ENCODE results near the gene ADCY9. TPM values are rescaled to one million over a fixed set of nuclear protein-coding genes. Genes with fewer than 3 reads are reported as not detected.
A peak's percentile ranks its signal among the peaks of the same experiment; 100 is the strongest.

The ADCY9 gene
- total RNA-seq, 1 donor from 2014 or later, result 49.6 TPM

GRCh38 chr16:4002121-4002520, 114.1 kb downstream of the ADCY9 start:
- H3K9me3 ChIP-seq, result no peaks in the 10 kb centered on the region
- H3K4me3 ChIP-seq, result no peak overlapping the region
- no peaks in the 10 kb centered on the region for H3K27me3 ChIP-seq
- no peak overlapping the region for H3K27ac ChIP-seq
- no peak for TF ChIP-seq CTCF (IDR thresholded peaks at IDR 0.05)
- H3K4me1 ChIP-seq, result peaks cover 5% of the 10 kb centered on the region
- no peak for DNase-seq
- H3K36me3 ChIP-seq, result peaks cover 10% of the 10 kb centered on the region
- no peak for ATAC-seq
- intact Hi-C loops (cut with DNase I), result no loop called here

GRCh38 chr16:3999479-4000325, 116.5 kb downstream of the ADCY9 start:
- Histone ChIP-seq H3K36me3 (peaks cover 5% of the 10 kb centered on the region), H3K27me3 (no peaks in the 10 kb centered on the region), H3K9me3 (no peaks in the 10 kb centered on the region), H3K4me1 (peaks cover 5% of the 10 kb centered on the region), H3K4me3 (no peak overlapping the region), H3K27ac (peak overlapping the region; percentile 55)
- no peak for TF ChIP-seq CTCF (IDR thresholded peaks at IDR 0.05)
- DNase-seq (no peak), ATAC-seq (peak; percentile 34)
- intact Hi-C loops (cut with DNase I), result no loop called here

GRCh38 chr16:3998793-3999478, 117.3 kb downstream of the ADCY9 start:
- no peak for DNase-seq

GRCh38 chr16:3997231-3997841, 118.9 kb downstream of the ADCY9 start:
- H3K9me3 ChIP-seq, result no peaks in the 10 kb centered on the region
- H3K4me3 ChIP-seq, result no peak overlapping the region
- no peak overlapping the region for H3K27ac ChIP-seq
- no peak for DNase-seq
- TF ChIP-seq CTCF (IDR thresholded peaks at IDR 0.05), result no peak
- no peaks in the 10 kb centered on the region for H3K36me3 ChIP-seq
- peaks cover 5% of the 10 kb centered on the region for H3K4me1 ChIP-seq
- intact Hi-C loops (cut with DNase I), result no loop called here
- ATAC-seq, result peak; percentile 18
- H3K27me3 ChIP-seq, result no peaks in the 10 kb centered on the region

More at GRCh38 chr16:3998793-3999478, 117.3 kb downstream of the ADCY9 start:
- intact Hi-C loops (cut with DNase I), result no loop called here
- Histone ChIP-seq H3K27ac (peak overlapping the region; percentile 55), H3K4me3 (no peak overlapping the region), H3K9me3 (no peaks in the 10 kb centered on the region), H3K36me3 (peaks cover 5% of the 10 kb centered on the region), H3K4me1 (peaks cover 5% of the 10 kb centered on the region), H3K27me3 (no peaks in the 10 kb centered on the region)
- no peak for TF ChIP-seq CTCF (IDR thresholded peaks at IDR 0.05)
- peak; percentile 26 for ATAC-seq

GRCh38 chr16:3995001-3995400, 121.2 kb downstream of the ADCY9 start:
- Histone ChIP-seq H3K4me1 (no peaks in the 10 kb centered on the region), H3K27me3 (no peaks in the 10 kb centered on the region), H3K36me3 (no peaks in the 10 kb centered on the region), H3K4me3 (no peak overlapping the region), H3K9me3 (no peaks in the 10 kb centered on the region), H3K27ac (no peak overlapping the region)
- DNase-seq (no peak), ATAC-seq (no peak)
- intact Hi-C loops (cut with DNase I), result no loop called here
- no peak for TF ChIP-seq CTCF (IDR thresholded peaks at IDR 0.05)

Data from upper lobe of right lung (tissue), 1 donor.